Tibial artery (tissue), 4 donors: ENCODE results near the gene SEC61G.
A peak's percentile ranks its signal among the peaks of the same experiment; 100 is the strongest.

Source experiments
- DNase-seq, 2 donors: peaks; one replicate each; pipeline ENCODE4 v3.0.0-alpha.2; 2019
- H3K27ac ChIP-seq, 2 donors: fragments of 200-600 bp; sonication (generic) in 1 of 2; 1 replicate in 1 of 2; 2 replicates in 1 of 2; pipeline ENCODE4 v1.5.1; 2018 to 2019; ENCODE audit warnings: mild to moderate bottlenecking in 1 of 2
- H3K27me3 ChIP-seq, 2 donors: fragments of 200-600 bp; sonication (generic) in 1 of 2; one replicate each; pipeline versions ENCODE4 v1.5.1 to v1.6.0; 2016 to 2019
- H3K36me3 ChIP-seq, 3 donors: fragments of 200-600 bp; sonication (generic) in 2 of 3; one replicate each; pipeline ENCODE4 v1.5.1; 2016 to 2019; ENCODE audit warnings: mild to moderate bottlenecking in 2 of 3
- H3K4me1 ChIP-seq, 4 donors: fragments of 200-600 bp; sonication (generic) in 2 of 4; 1 replicate in 3 of 4; 2 replicates in 1 of 4; pipeline ENCODE4 v1.5.1; 2016 to 2019
- H3K4me3 ChIP-seq, 2 donors: fragments of 200-600 bp; sonication (generic) in 1 of 2; 1 replicate in 1 of 2; 2 replicates in 1 of 2; pipeline ENCODE4 v1.5.1; 2018 to 2019; ENCODE audit warnings: mild to moderate bottlenecking in 2 of 2
- H3K9me3 ChIP-seq, 3 donors: fragments of 200-600 bp; sonication (generic) in 1 of 3; one replicate each; pipeline ENCODE4 v1.5.1; 2016 to 2019
- CTCF ChIP-seq, 2 experiments: fragments of 200-600 bp in 1 of 2; fragments of 450-650 bp in 1 of 2; IDR thresholded peaks; one replicate each; pipeline ENCODE4 v1.5.1; 2017 to 2019; ENCODE audit warnings: antibody characterized with exemption in 2 of 2, mild to moderate bottlenecking in 1 of 2, moderate library complexity in 1 of 2
- intact Hi-C: fragments of 100-400 bp; cut with DNase I; formaldehyde crosslinking; loops from one replicate; pipeline ENCODE4 v1.15.0; 2023; ENCODE audit warnings: low total_unique reads

The SEC61G gene

GRCh38 chr7:54778166-54778565, 19.2 kb upstream of the SEC61G start:
- TF ChIP-seq CTCF (IDR thresholded peaks at IDR 0.05) = no peak
- Histone ChIP-seq H3K4me3 (no peak overlapping the region), H3K9me3 (no peaks in the 10 kb centered on the region), H3K36me3 (no peaks in the 10 kb centered on the region), H3K27me3 (no peaks in the 10 kb centered on the region), H3K4me1 (no peaks in the 10 kb centered on the region), H3K27ac (no peak overlapping the region)
- no peak for DNase-seq
- intact Hi-C loops = loop anchor here (5.0 kb wide), 1 partner anchor 479 kb away; no protein-coding TSS in a partner anchor

- no peaks in the 10 kb centered on the region for H3K4me1 ChIP-seq
- H3K9me3 ChIP-seq = no peaks in the 10 kb centered on the region
- TF ChIP-seq CTCF (IDR thresholded peaks at IDR 0.05) = no peak
- H3K4me3 ChIP-seq = no peak overlapping the region
- no peaks in the 10 kb centered on the region for H3K27me3 ChIP-seq
- no peaks in the 10 kb centered on the region for H3K36me3 ChIP-seq
- intact Hi-C loops = loop anchor here (5.0 kb wide), 1 partner anchor 482 kb away; no protein-coding TSS in a partner anchor
- H3K27ac ChIP-seq = no peak overlapping the region
- DNase-seq = no peak
These were observed 16.1 kb upstream of the SEC61G start for GRCh38 chr7:54774785-54775740.

GRCh38 chr7:54773472-54774399, 14.7 kb upstream of the SEC61G start:
- intact Hi-C loops = no loop called here
- peak; percentile 79 to 88 for TF ChIP-seq CTCF (IDR thresholded peaks at IDR 0.05)
- H3K4me3 ChIP-seq = peak overlapping the region; percentile 35 to 49
- H3K27ac ChIP-seq = no peak overlapping the region
- no peaks in the 10 kb centered on the region for H3K9me3 ChIP-seq
- DNase-seq = peak; percentile 76 to 90
- H3K4me1 ChIP-seq = no peaks in the 10 kb centered on the region
- H3K36me3 ChIP-seq = no peaks in the 10 kb centered on the region
- peaks cover 0 to 8% of the 10 kb centered on the region in 2 donors for H3K27me3 ChIP-seq

GRCh38 chr7:54769203-54769602, 10.2 kb upstream of the SEC61G start:
- H3K9me3 ChIP-seq = no peaks in the 10 kb centered on the region
- H3K4me1 ChIP-seq = no peaks in the 10 kb centered on the region
- intact Hi-C loops = no loop called here
- DNase-seq = no peak
- H3K27ac ChIP-seq = no peak overlapping the region
- TF ChIP-seq CTCF (IDR thresholded peaks at IDR 0.05) = no peak
- no peaks in the 10 kb centered on the region for H3K36me3 ChIP-seq
- H3K4me3 ChIP-seq = no peak overlapping the region
- peaks cover 0 to 19% of the 10 kb centered on the region in 2 donors for H3K27me3 ChIP-seq

- TF ChIP-seq CTCF (IDR thresholded peaks at IDR 0.05) = no peak
- Histone ChIP-seq H3K27ac (no peak overlapping the region), H3K27me3 (peaks cover 0 to 19% of the 10 kb centered on the region in 2 donors), H3K4me1 (peaks cover 0 to 1% (median 0%) of the 10 kb centered on the region in 4 donors), H3K36me3 (no peaks in the 10 kb centered on the region), H3K9me3 (no peaks in the 10 kb centered on the region), H3K4me3 (no peak overlapping the region)
- intact Hi-C loops = no loop called here
- no peak for DNase-seq
These were observed 5.8 kb upstream of the SEC61G start for GRCh38 chr7:54764861-54765260.
